ENCODE measurements around the gene ATG14.

- no peak for TF ChIP-seq CTCF (IDR thresholded peaks at IDR 0.05; ENCODE audit: control extremely low read depth in 1 of 3, insufficient read depth in 1 of 3, low read depth in 1 of 3, low read length in 3 of 3)
- TF ChIP-seq SIN3A (conservative IDR thresholded peaks at IDR 0.05 in 1 of 2, IDR thresholded peaks at IDR 0.05 in 1 of 2; ENCODE audit: low read depth in 1 of 2, low read length in 2 of 2) = no peak
- TF ChIP-seq EZH2 (IDR thresholded peaks at IDR 0.05; ENCODE audit: low read depth, low read length, severe bottlenecking) = no peak
- TF ChIP-seq BCL11A (IDR thresholded peaks at IDR 0.05; ENCODE audit: low read depth in 2 of 2, low read length in 2 of 2) = no peak
- TF ChIP-seq POLR2A (IDR thresholded peaks at IDR 0.05; ENCODE audit: control extremely low read depth in 1 of 2, low read depth in 2 of 2, low read length in 2 of 2) = no peak
- TF ChIP-seq USF2 (IDR thresholded peaks at IDR 0.05; ENCODE audit: low read length) = no peak
- TF ChIP-seq PHF8 (conservative IDR thresholded peaks at IDR 0.05; ENCODE audit: low read depth, low read length) = no peak
- TF ChIP-seq TAF1 (IDR thresholded peaks at IDR 0.05; ENCODE audit: low read depth, low read length) = no peak
- TF ChIP-seq NRF1 (IDR thresholded peaks at IDR 0.05; ENCODE audit: low read depth, low read length) = no peak
- no peak for TF ChIP-seq ATF2 (IDR thresholded peaks at IDR 0.05; ENCODE audit: low read length)
- no peak for TF ChIP-seq MAX (IDR thresholded peaks at IDR 0.05)
Measured at GRCh38 chr14:55347748-55348147, 63.9 kb downstream of the ATG14 start.

Measured in H1 (cell line).